ENCODE measurements around the gene GBF1. TPM values are rescaled to one million over a fixed set of nuclear protein-coding genes. Genes with fewer than 3 reads are reported as not detected.
"Not testable (repeated sequence)": the region's sequence is repeated elsewhere in the genome, so short reads cannot be mapped to it uniquely, and the experiment has no call there.

The GBF1 gene, protein sequence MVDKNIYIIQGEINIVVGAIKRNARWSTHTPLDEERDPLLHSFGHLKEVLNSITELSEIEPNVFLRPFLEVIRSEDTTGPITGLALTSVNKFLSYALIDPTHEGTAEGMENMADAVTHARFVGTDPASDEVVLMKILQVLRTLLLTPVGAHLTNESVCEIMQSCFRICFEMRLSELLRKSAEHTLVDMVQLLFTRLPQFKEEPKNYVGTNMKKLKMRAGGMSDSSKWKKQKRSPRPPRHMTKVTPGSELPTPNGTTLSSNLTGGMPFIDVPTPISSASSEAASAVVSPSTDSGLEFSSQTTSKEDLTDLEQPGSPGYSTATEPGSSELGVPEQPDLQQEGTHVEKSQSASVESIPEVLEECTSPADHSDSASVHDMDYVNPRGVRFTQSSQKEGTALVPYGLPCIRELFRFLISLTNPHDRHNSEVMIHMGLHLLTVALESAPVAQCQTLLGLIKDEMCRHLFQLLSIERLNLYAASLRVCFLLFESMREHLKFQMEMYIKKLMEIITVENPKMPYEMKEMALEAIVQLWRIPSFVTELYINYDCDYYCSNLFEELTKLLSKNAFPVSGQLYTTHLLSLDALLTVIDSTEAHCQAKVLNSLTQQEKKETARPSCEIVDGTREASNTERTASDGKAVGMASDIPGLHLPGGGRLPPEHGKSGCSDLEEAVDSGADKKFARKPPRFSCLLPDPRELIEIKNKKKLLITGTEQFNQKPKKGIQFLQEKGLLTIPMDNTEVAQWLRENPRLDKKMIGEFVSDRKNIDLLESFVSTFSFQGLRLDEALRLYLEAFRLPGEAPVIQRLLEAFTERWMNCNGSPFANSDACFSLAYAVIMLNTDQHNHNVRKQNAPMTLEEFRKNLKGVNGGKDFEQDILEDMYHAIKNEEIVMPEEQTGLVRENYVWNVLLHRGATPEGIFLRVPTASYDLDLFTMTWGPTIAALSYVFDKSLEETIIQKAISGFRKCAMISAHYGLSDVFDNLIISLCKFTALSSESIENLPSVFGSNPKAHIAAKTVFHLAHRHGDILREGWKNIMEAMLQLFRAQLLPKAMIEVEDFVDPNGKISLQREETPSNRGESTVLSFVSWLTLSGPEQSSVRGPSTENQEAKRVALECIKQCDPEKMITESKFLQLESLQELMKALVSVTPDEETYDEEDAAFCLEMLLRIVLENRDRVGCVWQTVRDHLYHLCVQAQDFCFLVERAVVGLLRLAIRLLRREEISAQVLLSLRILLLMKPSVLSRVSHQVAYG (N-terminal part only)
- polyA plus RNA-seq (ENCODE audit: insufficient read depth in 1 of 5, insufficient read length in 5 of 5, low replicate concordance in 1 of 5), result 10 to 100 TPM; 38.8 to 48.0 (median 44.6) TPM
- long read RNA-seq, donor 1, partial matches to known transcripts, result 43 of 43 reads
- long read RNA-seq, donor 1, other reads (novel, unspliced or antisense), result 0 of 43 reads
- long read RNA-seq, donor 2, partial matches to known transcripts, result 38 of 38 reads
- long read RNA-seq, donor 2, other reads (novel, unspliced or antisense), result 0 of 38 reads
- long read RNA-seq, donor 3, partial matches to known transcripts, result 52 of 52 reads
- long read RNA-seq, donor 3, other reads (novel, unspliced or antisense), result 0 of 52 reads
- long read RNA-seq, donor 4, partial matches to known transcripts, result 6 of 6 reads
- long read RNA-seq, donor 4, other reads (novel, unspliced or antisense), result 0 of 6 reads
- long read RNA-seq, donor 5, partial matches to known transcripts, result 40 of 40 reads
- long read RNA-seq, donor 5, other reads (novel, unspliced or antisense), result 0 of 40 reads
- long read RNA-seq, donor 6, full-length matches to known transcripts, result 1 of 6 reads
- long read RNA-seq, donor 6, partial matches to known transcripts, result 5 of 6 reads
- long read RNA-seq, donor 6, other reads (novel, unspliced or antisense), result 0 of 6 reads
- long read RNA-seq, donor 7, full-length matches to known transcripts, result 1 of 1 reads
- long read RNA-seq, donor 7, partial matches to known transcripts, result 0 of 1 reads
- long read RNA-seq, donor 7, other reads (novel, unspliced or antisense), result 0 of 1 reads
- long read RNA-seq, donor 8, result 0 reads

DNA sequence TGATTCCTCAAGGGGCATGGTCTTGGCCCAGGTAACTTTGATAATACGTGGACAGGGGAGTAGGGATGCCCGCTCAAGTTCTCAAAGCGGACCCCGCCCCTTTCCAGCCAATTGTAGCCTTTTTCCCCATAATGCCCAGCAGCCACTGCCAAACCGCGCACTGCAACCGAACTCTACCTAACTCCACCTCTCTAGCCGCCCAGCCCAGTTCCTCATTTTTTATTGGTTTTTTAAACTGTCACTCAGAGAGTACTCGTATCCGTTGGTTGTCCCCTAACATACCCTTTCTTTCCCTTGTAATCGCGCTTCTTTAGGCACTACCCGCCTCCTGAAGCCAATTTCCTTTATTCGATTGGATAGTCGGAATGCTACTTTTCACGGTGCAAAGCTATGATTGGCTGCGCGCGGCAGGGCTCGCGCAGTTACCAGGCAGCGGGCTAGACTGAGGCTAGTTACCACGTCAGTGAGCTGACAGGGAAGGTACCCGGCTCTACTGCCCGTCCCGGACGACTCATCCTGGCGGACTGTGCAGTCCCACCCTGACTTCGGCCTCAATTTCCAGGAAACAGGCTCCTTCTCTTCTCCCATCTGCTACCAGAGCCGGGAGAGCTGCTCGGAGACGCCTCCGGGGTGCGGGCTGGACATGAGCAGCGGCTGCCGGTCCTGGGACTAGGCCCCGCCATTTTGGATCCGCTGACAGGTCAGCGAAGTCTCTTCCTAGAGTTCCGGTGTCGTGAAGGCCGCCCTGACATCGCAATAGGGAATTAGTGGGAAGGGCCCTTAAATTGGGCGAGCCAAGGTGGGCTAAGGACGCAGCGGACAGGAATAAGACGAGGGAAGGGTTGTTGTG lies at the start of gene GBF1:
Gene GBF1 (plus strand): TSS at position 451 of the 850 bp plus-strand sequence. CDS start 13,407 bp downstream, outside the sequence.
- peak; percentile 97 to 99 for DNase-seq

DNA sequence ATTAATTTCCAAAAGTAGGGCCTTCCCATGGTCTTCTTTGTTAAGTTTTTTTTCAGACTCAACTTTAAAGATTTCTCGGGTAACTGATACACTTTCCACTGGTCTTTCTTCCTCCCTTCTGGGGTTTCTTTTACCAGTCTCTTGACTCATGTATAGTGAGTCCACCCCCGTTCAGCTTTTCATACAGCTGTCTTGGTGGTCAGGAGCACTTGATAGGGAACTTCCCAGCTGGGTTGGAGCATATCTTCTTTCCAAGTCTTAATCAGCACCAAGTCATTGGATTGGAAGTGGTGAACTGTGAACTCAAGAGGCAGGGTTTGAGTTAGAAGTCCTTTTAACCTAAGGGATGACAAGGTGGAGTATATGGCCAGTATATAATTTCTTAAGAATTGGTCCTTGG lies 48.4 kb upstream of the GBF1 start:
- no peak for DNase-seq

DNA sequence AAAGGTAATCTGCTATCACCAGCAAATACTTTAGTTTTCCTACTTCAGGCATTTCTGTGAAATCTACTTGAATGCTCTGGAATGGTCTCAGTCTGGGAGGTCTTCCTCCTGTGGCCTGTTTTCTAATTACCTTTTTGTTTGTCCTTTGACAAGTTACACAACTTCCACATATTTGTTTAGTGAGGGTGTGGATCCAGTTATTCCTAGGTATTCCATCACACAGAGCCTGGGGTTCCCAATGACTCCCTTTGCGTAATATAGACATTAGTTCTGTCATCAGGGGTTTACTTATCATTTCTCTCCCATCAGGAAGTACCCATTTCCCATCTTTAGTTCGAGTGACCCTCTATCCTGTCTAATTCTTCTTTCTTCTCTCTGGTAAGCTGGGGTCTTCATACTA lies 47.3 kb upstream of the GBF1 start:
- DNase-seq, result no peak

DNA sequence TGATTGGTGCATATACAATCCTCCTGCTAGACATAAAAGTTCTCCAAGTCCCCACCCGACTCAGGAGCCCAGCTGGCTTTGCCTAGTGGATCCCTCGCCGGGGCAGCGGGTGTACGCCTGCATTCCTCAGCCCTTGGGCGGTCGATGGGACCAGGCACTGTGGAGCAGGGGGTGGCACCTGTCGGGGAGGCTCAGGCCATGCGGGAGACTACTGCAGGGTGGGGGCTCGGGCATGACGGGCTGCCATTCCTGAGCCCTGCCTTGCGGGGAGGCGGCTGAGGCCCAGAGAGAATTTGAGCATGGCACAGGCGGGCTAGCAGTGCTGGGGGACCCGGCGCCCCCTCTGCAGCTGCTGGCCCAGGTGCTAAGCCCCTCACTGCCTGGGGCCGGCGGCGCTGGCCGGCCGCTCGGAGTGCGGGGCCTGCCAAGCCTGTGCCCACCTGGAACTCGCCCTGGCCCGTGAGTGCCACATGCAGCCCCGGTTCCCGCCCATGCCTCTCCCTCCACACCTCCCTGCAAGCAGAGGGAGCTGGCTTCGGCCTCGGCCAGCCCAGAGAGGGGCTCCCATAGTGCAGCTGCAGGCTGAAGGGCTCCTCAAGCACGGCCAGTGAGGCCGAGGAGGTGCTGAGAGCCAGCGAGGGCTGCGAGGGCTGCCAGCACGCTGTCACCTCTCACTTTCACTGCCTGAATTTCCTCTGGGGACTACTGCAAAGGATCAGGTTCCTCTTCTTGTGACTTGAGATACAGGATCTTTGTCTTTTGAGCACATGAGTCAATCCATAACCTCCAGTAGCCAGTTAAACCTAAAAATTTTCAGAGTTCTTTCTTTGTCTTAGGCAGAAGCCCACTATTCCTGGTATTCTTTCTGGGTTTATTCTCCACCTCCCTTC lies 44.3 kb upstream of the GBF1 start:
- no peak for DNase-seq

DNA sequence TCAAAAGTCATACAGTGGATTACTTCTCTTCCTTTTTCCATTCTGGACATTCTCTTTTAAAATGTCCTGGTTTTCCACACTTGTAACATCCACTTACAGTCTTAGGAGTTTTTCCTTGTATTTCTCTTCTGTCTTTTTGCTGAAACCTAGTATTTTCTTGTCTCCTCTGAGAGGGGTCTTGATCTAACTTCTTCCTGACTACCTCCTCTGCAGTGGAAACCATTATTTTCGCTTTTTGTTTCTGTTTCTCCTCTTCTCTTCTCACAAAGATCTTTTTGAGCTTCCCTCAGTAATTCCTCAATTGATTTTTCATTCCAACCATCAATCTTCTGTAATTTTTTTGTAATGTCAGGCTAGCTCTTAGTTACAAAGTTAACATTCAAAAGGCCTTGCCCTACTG lies 42.9 kb upstream of the GBF1 start:
- DNase-seq, result no peak

DNA sequence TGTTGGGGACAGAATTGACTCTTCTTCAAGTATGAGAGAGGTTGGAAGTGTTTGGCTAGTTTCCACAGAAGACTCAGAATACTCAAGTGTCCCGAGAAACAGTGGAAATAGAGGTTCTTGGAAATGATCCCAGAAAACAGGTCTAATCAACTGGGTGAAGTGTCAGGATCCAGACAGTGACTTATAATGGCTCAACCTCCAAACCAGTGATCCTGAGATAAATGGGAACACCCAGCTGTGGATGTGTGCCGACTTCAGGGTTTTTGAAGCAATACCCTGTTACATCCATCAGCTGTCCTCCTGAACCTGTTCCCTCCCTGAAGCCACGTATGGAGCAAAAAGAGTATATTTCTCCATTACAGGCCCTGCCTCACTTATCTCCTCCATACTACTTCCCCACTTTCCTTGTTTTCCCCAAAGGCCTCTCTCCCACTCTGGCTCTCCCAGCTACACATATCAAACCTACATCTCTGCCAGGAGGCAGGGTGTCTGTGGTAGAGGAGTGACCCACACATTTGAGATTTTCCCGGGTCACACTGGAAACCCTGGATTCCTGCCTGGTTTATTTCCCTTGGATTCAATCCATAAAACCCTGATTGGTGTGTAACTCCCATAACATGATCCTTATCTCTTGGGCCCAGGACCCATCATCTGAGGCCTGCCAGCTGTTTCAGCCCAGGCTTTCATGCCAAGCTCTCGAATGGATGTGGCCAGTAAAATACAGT lies 36.9 kb upstream of the GBF1 start:
- DNase-seq, result peak in 1 of 2 donors; percentile 40

DNA sequence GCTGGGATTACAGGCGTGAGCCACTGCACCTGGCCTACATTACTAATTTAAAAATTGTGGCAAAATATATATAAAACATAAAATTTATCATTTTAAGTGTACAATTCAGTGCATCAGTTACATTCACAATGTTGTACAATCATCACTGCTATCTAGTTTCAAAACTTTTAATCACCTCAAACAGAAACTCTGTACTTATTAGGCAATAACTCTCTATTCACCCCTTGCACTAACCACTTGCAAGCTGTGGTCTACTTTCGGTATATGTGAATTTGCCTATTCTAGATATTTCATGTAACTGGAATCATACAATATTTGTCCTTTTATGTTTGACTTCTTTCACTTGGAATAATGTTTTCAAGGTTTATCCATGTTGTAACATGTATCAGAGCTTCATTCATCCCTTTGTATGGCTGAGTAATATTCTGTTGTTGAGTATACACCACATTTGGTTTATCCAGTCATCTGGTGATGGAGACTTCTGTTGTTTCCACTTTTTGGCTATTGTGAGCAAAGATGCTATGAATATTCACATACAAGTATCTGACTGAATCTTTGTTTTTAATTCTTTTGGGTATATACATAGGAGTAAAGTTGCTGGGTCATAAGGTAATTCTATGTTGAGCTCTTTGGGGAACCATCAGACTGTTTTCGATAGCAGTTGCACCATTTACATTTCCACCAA lies 33.6 kb upstream of the GBF1 start:
- no peak for DNase-seq

DNA sequence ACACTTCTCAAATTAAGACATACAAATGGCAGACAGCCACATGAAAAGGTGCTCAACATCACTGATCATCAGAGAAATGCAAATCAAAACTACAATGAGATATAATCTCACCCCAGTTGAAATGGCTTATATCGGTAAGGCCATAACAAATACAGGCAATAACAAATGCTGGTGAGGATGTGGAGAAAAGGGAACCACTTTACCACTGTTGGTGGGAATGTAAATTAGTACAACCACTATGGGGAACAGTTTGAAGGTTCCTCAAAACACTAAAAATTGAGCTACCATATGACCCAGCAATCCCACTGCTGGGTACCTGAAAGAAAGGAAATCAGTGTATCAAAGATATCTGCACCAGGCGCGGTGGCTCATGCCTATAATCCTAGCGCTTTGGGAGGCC lies 31.7 kb upstream of the GBF1 start:
- DNase-seq, result not testable (repeated sequence)

DNA sequence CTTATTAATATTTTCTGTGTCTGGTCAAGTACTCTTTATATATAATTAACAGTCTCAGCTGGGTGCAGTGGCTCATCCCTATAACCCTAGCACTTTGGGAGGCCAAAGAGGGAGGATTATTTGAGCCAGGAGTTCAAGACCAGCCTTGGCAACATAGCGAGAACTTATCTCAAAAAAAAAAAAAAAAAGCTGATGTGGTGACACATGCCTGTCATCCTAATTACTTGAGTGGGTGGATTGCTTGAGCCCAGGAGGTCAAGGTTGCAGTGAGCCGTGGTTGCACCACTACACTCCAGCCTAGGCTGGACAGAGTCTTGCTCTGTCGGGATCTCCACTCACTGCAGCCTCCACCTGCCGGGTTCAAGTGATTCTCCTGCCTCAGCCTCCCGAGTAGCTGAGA lies 26.0 kb upstream of the GBF1 start:
- no peak for DNase-seq

DNA sequence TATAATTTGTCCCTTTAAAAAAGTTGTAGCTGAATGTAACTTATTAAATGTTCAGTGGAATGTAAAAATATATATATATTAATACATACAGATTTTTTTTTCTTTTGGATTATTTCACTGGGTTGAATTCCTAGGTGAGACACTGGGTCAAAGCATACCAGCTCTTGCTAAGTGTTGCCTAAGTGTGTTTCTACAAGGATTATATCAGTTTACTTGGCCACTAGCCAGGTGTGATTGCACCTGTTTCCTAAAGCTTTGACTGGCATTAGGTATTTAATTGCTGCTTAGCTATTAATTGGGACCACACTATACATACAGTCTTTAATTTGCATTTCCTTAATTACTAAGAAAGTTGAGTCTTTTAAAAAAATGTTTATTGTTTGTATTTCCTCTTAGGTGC lies 24.7 kb upstream of the GBF1 start:
- no peak for DNase-seq

DNA sequence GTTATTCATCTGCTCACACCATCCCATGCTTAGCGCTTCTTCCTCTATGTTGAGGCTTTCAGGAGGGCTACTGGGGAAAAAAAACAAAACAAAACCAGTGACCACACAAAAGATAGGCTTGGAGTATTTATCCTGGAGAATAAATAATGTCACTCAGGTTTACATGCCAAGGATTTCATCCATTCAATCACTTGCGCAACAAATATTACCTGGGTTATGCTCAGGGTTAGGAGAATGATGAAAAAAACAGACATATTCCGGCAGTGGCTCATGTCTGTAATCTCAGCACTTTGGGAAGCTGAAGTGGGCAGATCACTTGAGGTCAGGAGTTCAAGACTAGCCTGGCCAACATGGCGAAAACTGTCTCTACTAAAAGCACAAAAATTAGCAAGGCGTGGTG lies 22.5 kb upstream of the GBF1 start:
- DNase-seq, result no peak

DNA sequence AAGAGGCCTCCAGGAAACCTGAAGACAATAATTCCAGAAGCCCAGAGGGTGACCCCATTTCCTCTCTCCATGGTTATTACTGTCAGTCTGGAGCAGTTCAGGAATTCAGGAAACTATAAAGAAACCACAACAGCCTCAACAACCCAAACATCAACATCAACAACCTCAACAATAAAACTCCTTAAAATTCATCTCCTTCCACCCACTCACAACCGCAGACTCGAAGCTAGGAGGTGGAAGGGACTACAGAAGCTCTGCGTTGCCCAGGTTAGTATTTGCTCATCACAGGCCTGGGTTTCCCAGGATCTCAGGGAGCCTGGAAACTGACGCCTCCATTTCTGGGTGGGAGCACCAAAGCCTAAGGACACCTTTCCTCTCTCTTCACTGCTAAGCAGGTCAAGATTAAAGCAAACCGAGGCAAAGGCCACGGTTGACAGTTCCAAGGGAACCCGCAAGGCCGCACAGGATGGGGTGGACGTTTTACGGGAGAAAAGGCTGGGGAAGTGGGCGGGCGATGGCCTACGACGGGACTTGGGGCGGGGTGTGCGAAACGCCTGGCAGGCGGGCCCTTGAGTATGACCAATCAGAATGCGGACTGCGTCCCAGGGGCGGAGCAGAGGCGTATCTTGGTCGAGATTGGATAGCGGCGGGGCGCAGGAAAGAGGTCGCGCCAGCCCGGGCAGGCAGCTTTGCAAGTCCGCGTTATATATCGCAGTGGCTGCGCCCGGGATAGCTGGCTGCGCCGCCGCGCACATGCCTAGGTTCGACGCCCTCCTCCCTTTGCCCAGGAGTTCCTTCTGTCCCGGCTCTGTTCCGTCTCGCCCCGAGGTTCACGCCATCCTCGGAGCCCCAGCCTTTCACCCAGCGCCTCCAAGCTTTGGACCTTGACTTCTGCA lies 19.4 kb upstream of the GBF1 start, which contains the start of gene ELOVL3:
Gene ELOVL3 (plus strand): TSS at position 654 of the 896 bp plus-strand sequence. CDS start 250 bp downstream, outside the sequence.
- peak; percentile 86 to 89 for DNase-seq

DNA sequence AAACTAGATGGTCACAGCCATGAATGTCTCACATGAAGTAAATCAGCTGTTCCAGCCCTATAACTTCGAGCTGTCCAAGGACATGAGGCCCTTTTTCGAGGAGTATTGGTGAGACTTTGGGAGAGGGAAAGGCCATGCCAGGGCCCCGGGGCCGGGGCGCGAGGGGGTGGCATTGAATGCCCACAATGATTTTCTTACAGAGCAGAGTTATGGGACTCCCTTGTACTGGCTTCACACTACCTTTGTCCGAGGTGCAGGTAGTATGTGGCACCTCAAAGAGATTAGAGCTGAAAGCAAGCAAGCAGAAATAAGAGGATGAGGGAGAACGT lies 18.8 kb upstream of the GBF1 start:
- DNase-seq, result no peak

DNA sequence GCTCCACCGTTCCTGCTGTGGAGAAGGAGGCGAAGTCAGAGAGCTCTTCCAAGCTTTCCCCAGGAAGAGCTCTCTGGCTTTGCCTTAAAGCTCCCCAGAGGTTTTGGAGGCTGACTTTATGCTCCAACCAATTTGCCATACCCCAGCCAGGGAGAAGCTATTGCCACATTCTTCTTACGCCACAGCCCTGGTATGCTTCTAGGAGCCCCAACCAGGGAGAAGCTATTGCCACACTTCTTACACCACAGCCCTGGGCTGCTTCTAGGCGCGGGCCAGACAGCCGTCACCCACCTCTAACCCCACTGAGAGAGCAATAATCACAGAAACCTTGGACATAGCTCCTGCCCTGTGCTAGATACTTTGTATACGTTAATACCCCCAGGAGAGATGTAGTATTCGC lies 18.3 kb upstream of the GBF1 start:
- DNase-seq, result no peak

DNA sequence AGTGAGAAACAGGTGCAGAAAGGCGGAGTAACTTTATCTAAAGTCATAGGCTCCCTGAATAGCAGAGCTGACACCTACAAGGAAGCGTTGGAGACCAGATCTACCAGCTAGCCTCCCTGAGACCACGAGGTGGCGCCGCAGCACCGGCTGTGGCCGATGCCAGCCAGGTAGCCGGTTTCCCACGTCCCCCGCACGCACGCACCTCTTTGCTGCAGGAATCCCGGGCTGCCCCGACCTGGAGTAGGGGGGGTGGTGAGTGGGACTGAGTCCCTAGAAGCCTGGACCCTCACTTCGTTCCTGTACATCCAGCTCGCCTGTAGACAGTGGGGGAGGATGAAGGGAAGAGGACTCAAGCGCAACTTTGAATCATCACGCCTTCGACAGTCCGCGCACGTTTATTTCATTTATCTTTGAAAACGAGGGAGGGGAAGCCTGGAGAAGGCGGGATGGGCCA lies 15.5 kb upstream of the GBF1 start:
- DNase-seq, result peak; percentile 71 to 72
